ENCODE measurements around the gene SLC6A1. TPM values are rescaled to one million over a fixed set of nuclear protein-coding genes. Genes with fewer than 3 reads are reported as not detected.

The SLC6A1 gene
- total RNA-seq, 1 experiment from 2014 or later = not detected

DNA sequence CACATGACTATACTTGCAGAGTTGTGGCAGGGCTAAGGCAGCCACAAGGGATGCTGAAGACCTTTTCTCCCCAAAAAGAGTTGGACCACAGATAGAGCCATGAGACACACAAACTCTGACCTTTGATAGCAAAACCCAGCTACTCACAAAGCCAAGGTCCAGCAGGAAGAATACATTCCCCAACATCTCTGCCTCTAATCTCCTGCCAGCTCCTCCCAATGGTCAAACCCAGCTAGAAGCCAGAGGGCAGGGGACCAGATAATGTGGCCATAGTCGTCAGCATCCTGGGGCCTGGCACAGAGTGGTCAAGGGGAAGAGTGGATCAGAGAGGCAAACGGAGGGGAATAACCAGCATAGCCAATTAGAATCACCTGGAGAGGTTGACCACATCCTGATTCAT is 28.2 kb downstream of the SLC6A1 start:
- TF ChIP-seq, protein P1, sequence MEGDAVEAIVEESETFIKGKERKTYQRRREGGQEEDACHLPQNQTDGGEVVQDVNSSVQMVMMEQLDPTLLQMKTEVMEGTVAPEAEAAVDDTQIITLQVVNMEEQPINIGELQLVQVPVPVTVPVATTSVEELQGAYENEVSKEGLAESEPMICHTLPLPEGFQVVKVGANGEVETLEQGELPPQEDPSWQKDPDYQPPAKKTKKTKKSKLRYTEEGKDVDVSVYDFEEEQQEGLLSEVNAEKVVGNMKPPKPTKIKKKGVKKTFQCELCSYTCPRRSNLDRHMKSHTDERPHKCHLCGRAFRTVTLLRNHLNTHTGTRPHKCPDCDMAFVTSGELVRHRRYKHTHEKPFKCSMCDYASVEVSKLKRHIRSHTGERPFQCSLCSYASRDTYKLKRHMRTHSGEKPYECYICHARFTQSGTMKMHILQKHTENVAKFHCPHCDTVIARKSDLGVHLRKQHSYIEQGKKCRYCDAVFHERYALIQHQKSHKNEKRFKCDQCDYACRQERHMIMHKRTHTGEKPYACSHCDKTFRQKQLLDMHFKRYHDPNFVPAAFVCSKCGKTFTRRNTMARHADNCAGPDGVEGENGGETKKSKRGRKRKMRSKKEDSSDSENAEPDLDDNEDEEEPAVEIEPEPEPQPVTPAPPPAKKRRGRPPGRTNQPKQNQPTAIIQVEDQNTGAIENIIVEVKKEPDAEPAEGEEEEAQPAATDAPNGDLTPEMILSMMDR (IDR thresholded peaks at IDR 0.05; ENCODE audit: insufficient read depth in 1 of 2, low read depth in 1 of 2, low read length in 1 of 2, severe bottlenecking in 1 of 2, unreplicated experiment in 1 of 2) = no peak
- Mint-ChIP-seq H3K36me3 (ENCODE audit: insufficient read depth, unreplicated experiment) (no peaks in the 10 kb centered on the region), H3K27me3 (ENCODE audit: insufficient read depth, unreplicated experiment) (peaks cover 16% of the 10 kb centered on the region), H3K27ac (ENCODE audit: unreplicated experiment) (no peak overlapping the region), H3K4me3 (ENCODE audit: unreplicated experiment) (no peak overlapping the region), H3K4me1 (ENCODE audit: low read depth, unreplicated experiment) (no peaks in the 10 kb centered on the region), H3K9me3 (ENCODE audit: unreplicated experiment) (peaks cover under 1% of the 10 kb centered on the region)
- no TSS peak for BruUV-seq (replicated peaks)
- Histone ChIP-seq H3K36me3 (ENCODE audit: control insufficient read depth, insufficient read depth, low read length) (no peaks in the 10 kb centered on the region), H3K4me3 (ENCODE audit: low read depth, low read length) (no peak overlapping the region), H3K27me3 (replicated peaks; ENCODE audit: control insufficient read depth, insufficient read depth, low read length) (no peaks in the 10 kb centered on the region; the same call in 1 of the 2 replicates), H3K4me1 (no peaks in the 10 kb centered on the region), H3K9me3 (no peaks in the 10 kb centered on the region)
- ChIA-PET POLR2A (no interaction called here), CTCF (no interaction called here)
- DNase-seq = no peak
- intact Hi-C loops (cut with micrococcal nuclease; ENCODE audit: unreplicated experiment) = no loop called here

DNA sequence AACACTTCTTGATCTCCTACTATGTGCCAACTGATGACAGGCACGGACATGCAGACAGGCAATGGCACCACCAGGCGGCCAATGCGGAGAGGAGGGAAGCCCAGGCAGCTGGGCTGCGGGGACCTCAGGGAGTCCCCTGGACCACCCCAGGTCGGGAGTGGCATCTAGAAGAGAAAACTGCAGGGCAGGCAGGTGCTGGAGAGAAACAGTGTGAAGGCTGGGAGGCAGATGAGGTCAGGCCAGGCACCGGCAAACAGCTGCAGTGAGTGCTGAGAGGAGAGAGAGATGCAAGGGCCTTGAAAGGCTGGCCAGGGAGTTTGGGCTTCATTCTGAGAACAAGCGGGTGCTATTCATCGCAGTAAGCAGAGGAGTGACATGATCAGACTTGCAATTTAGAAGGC is 29.1 kb downstream of the SLC6A1 start:
- no peak overlapping the region for H3K27ac Mint-ChIP-seq (ENCODE audit: unreplicated experiment)
- H3K4me1 ChIP-seq = no peaks in the 10 kb centered on the region
- intact Hi-C loops (cut with micrococcal nuclease; ENCODE audit: unreplicated experiment) = no loop called here
- H3K36me3 ChIP-seq (ENCODE audit: control insufficient read depth, insufficient read depth, low read length) = no peaks in the 10 kb centered on the region
- no peak overlapping the region for H3K4me3 ChIP-seq (ENCODE audit: low read depth, low read length)
- H3K4me3 Mint-ChIP-seq (ENCODE audit: unreplicated experiment) = no peak overlapping the region
- no peaks in the 10 kb centered on the region for H3K4me1 Mint-ChIP-seq (ENCODE audit: low read depth, unreplicated experiment)
- no TSS peak for BruUV-seq (replicated peaks)
- POLR2A ChIA-PET = no interaction called here
- no peaks in the 10 kb centered on the region for H3K9me3 ChIP-seq
- H3K27me3 Mint-ChIP-seq (ENCODE audit: insufficient read depth, unreplicated experiment) = peaks cover 12% of the 10 kb centered on the region
- H3K9me3 Mint-ChIP-seq (ENCODE audit: unreplicated experiment) = peaks cover 9% of the 10 kb centered on the region
- TF ChIP-seq, protein P1 (IDR thresholded peaks at IDR 0.05; ENCODE audit: insufficient read depth in 1 of 2, low read depth in 1 of 2, low read length in 1 of 2, severe bottlenecking in 1 of 2, unreplicated experiment in 1 of 2) = no peak
- CTCF ChIA-PET = no interaction called here
- H3K36me3 Mint-ChIP-seq (ENCODE audit: insufficient read depth, unreplicated experiment) = no peaks in the 10 kb centered on the region
- DNase-seq = no peak
- H3K27me3 ChIP-seq (replicated peaks; ENCODE audit: control insufficient read depth, insufficient read depth, low read length) = no peaks in the 10 kb centered on the region; the same call in 1 of the 2 replicates

DNA sequence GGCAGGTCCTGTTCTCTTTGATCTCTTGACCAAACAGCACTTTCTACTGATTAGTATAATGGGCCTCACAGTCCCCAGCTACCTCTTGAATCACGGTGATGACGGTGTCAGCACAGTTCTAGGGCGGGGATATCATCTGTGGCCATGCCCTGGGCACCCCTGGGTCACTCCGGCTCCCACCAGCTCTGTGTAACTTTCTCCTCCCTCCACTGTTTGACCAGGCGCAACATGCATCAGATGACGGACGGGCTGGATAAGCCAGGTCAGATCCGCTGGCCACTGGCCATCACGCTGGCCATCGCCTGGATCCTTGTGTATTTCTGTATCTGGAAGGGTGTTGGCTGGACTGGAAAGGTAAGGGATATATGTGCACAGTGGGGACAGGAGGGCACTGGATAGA is 29.6 kb downstream of the SLC6A1 start:
- H3K36me3 Mint-ChIP-seq (ENCODE audit: insufficient read depth, unreplicated experiment) = no peaks in the 10 kb centered on the region
- H3K9me3 Mint-ChIP-seq (ENCODE audit: unreplicated experiment) = peaks cover 14% of the 10 kb centered on the region
- TF ChIP-seq, protein P1 (IDR thresholded peaks at IDR 0.05; ENCODE audit: insufficient read depth in 1 of 2, low read depth in 1 of 2, low read length in 1 of 2, severe bottlenecking in 1 of 2, unreplicated experiment in 1 of 2) = no peak
- no peaks in the 10 kb centered on the region for H3K4me1 Mint-ChIP-seq (ENCODE audit: low read depth, unreplicated experiment)
- DNase-seq = no peak
- intact Hi-C loops (cut with micrococcal nuclease; ENCODE audit: unreplicated experiment) = no loop called here
- BruUV-seq (replicated peaks) = no TSS peak
- H3K4me3 Mint-ChIP-seq (ENCODE audit: unreplicated experiment) = no peak overlapping the region
- no peaks in the 10 kb centered on the region for H3K36me3 ChIP-seq (ENCODE audit: control insufficient read depth, insufficient read depth, low read length)
- CTCF ChIA-PET = no interaction called here
- no peak overlapping the region for H3K27ac Mint-ChIP-seq (ENCODE audit: unreplicated experiment)
- no peaks in the 10 kb centered on the region; the same call in 1 of the 2 replicates for H3K27me3 ChIP-seq (replicated peaks; ENCODE audit: control insufficient read depth, insufficient read depth, low read length)
- H3K4me3 ChIP-seq (ENCODE audit: low read depth, low read length) = no peak overlapping the region
- H3K9me3 ChIP-seq = no peaks in the 10 kb centered on the region
- peaks cover 11% of the 10 kb centered on the region for H3K27me3 Mint-ChIP-seq (ENCODE audit: insufficient read depth, unreplicated experiment)
- H3K4me1 ChIP-seq = no peaks in the 10 kb centered on the region
- POLR2A ChIA-PET = no interaction called here
